ENCODE data around the gene C13orf46.

DNA sequence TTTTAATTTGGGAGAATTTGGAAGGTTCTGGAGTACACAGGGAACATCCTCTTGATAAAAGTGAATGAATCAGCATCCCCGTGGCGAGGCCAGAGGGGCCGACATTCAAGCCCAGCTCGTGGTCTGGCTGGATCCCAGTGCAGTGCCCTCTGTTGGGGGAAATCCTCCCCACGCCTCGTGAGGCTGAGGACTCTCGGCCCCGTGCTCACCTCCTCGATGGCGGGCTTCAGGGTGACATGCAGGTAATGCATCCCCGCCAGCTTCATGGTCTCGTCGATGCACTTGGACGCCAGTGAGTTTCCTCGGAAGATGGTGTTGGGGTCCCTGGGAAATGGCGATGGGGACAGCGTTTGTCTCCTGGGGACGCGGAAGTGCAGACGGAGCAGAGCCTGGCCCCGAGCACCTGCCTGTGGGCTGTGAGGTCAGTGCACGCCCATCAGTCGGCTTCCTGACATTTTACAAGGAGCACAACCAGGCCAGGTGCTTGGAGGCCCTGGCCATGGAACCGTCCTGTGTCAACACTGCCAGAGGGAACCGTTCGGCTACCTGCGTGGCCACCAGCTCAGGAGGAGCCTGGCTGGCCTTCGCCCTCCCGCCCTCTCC lies 43.3 kb upstream of the C13orf46 start:
- peak; percentile 29 for TF ChIP-seq CTCF (IDR thresholded peaks at IDR 0.05)
- TF ChIP-seq ZFX (IDR thresholded peaks at IDR 0.05; ENCODE audit: borderline replicate concordance): no peak

Data from 22Rv1 (cell line).